ENCODE results near the gene TBXA2R.

GRCh38 chr19:3608079-3608641 is 1.5 kb upstream of the TBXA2R start:
- TF ChIP-seq, protein P1, sequence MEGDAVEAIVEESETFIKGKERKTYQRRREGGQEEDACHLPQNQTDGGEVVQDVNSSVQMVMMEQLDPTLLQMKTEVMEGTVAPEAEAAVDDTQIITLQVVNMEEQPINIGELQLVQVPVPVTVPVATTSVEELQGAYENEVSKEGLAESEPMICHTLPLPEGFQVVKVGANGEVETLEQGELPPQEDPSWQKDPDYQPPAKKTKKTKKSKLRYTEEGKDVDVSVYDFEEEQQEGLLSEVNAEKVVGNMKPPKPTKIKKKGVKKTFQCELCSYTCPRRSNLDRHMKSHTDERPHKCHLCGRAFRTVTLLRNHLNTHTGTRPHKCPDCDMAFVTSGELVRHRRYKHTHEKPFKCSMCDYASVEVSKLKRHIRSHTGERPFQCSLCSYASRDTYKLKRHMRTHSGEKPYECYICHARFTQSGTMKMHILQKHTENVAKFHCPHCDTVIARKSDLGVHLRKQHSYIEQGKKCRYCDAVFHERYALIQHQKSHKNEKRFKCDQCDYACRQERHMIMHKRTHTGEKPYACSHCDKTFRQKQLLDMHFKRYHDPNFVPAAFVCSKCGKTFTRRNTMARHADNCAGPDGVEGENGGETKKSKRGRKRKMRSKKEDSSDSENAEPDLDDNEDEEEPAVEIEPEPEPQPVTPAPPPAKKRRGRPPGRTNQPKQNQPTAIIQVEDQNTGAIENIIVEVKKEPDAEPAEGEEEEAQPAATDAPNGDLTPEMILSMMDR (IDR thresholded peaks at IDR 0.05; ENCODE audit: insufficient read depth, low read length, poor library complexity, severe bottlenecking), result no peak
- no peak for TF ChIP-seq EZH2phosphoT487 (conservative IDR thresholded peaks at IDR 0.05; ENCODE audit: low read length)

Data from SU-DHL-6 (cell line).